Upper lobe of left lung (tissue), 4 donors: ENCODE results near the gene OR7D2.

Experiments used
- EP300 ChIP-seq, 4 donors: sonication (generic); formaldehyde crosslinking; IDR thresholded peaks; one replicate each; pipeline ENCODE4 v1.5.1; 2017; ENCODE audit warnings: antibody characterized with exemption in 4 of 4, control low read depth in 2 of 4
- POLR2A ChIP-seq, 4 donors: fragments of 450-650 bp; IDR thresholded peaks; one replicate each; pipeline ENCODE4 v1.5.1; 2016 to 2017; ENCODE audit warnings: antibody characterized with exemption in 4 of 4, mild to moderate bottlenecking in 2 of 4
- POLR2AphosphoS5 ChIP-seq, 2 donors: sonication (generic); formaldehyde crosslinking; IDR thresholded peaks; one replicate each; pipeline ENCODE4 v1.5.1; 2017; ENCODE audit warnings: antibody characterized with exemption in 2 of 2
- TF ChIP-seq, protein P1 (sequence below), 6 experiments: fragments of 450-650 bp in 4 of 6; fragments of 200-600 bp in 2 of 6; sonication (generic) in 2 of 6; IDR thresholded peaks; one replicate each; pipeline ENCODE4 v1.5.1; 2016 to 2019; ENCODE audit warnings: antibody characterized with exemption in 6 of 6

DNA sequence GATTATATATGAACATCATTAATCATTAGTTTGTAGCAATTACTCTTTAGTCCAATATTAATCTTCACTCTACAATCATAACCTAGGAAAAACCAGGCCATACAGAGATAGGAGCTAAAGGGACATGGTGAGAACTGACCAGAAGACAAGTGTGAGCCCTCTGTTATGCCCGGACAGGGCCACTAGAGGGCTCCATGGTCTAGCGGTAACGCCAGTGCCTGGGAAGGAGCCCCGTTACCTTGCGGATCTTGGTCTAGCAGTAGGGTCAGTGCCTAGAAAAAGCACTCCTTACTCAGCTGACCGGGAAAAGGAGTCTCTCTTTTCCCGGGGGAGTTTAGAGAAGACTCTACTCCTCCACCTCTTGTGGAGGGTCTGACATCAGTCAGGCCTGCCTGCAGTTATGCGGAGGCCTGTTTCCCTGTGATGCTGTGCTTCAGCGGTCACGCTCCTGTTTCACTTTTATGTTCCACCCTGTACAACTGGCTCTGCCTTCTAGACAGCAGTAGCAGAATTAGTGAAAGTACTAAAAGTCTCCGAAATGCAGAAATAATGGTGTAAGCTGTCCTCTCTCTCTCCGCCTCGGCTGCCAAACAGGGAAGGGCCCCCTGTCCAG is 26.8 kb downstream of the OR7D2 start:
- TF ChIP-seq POLR2A (IDR thresholded peaks at IDR 0.05) = no peak
- TF ChIP-seq, protein P1, sequence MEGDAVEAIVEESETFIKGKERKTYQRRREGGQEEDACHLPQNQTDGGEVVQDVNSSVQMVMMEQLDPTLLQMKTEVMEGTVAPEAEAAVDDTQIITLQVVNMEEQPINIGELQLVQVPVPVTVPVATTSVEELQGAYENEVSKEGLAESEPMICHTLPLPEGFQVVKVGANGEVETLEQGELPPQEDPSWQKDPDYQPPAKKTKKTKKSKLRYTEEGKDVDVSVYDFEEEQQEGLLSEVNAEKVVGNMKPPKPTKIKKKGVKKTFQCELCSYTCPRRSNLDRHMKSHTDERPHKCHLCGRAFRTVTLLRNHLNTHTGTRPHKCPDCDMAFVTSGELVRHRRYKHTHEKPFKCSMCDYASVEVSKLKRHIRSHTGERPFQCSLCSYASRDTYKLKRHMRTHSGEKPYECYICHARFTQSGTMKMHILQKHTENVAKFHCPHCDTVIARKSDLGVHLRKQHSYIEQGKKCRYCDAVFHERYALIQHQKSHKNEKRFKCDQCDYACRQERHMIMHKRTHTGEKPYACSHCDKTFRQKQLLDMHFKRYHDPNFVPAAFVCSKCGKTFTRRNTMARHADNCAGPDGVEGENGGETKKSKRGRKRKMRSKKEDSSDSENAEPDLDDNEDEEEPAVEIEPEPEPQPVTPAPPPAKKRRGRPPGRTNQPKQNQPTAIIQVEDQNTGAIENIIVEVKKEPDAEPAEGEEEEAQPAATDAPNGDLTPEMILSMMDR (IDR thresholded peaks at IDR 0.05) = peak; percentile 68 to 94 (median 84)
- no peak for TF ChIP-seq POLR2AphosphoS5 (IDR thresholded peaks at IDR 0.05)
- no peak for TF ChIP-seq EP300 (IDR thresholded peaks at IDR 0.05)
